Right lobe of liver (tissue), 6 donors: ENCODE data around the gene KCNT2. TPM values are rescaled to one million over a fixed set of nuclear protein-coding genes. Genes with fewer than 3 reads are reported as not detected.

ENCODE experiments used
- ATAC-seq, 4 donors: fragments of 200-7000 bp; cut with Tn5 transposase; one replicate each; pipeline ENCODE4 v1.9.1; 2020; ENCODE audit warnings: mild to moderate bottlenecking in 4 of 4, moderate library complexity in 4 of 4
- DNase-seq, 3 donors: peaks; one replicate each; pipeline ENCODE4 v3.0.0-alpha.2; 2020
- H3K27ac ChIP-seq, 3 donors: fragments of 200-600 bp; one replicate each; pipeline ENCODE4 v1.8.0; 2022
- H3K27me3 ChIP-seq, 2 donors: fragments of 200-600 bp; one replicate each; pipeline ENCODE4 v1.8.0; 2022
- H3K36me3 ChIP-seq, 4 donors: fragments of 200-600 bp; sonication (generic) in 1 of 4; one replicate each; pipeline versions ENCODE4 v1.5.1 to v1.8.0; 2017 to 2022; ENCODE audit warnings: control low read depth in 1 of 4
- H3K4me1 ChIP-seq, 4 donors: fragments of 200-600 bp; sonication (generic) in 1 of 4; one replicate each; pipeline versions ENCODE4 v1.5.1 to v1.8.0; 2017 to 2022; ENCODE audit warnings: control low read depth in 1 of 4
- H3K4me3 ChIP-seq, 3 donors: fragments of 200-600 bp; one replicate each; pipeline ENCODE4 v1.8.0; 2022
- H3K9me3 ChIP-seq, 4 donors: fragments of 200-600 bp; sonication (generic) in 1 of 4; one replicate each; pipeline versions ENCODE4 v1.5.1 to v1.8.0; 2017 to 2022; ENCODE audit warnings: control low read depth in 1 of 4
- CTCF ChIP-seq, 4 donors: fragments of 200-600 bp in 3 of 4; fragments of 450-650 bp in 1 of 4; IDR thresholded peaks; one replicate each; pipeline versions ENCODE4 v1.5.1 to v1.8.0; 2016 to 2022; ENCODE audit warnings: antibody characterized with exemption in 4 of 4, mild to moderate bottlenecking in 2 of 4
- POLR2A ChIP-seq: fragments of 450-650 bp; IDR thresholded peaks from one replicate; pipeline ENCODE4 v1.6.1; 2017; ENCODE audit warnings: antibody characterized with exemption, mild to moderate bottlenecking
- WGBS: methylation state at CpG from one replicate; pipeline ENCODE4 v1.1.6; 2018; ENCODE audit warnings: low coverage, low lambda C conversion rate; ENCODE audit not compliant: insufficient coverage; ENCODE audit errors: missing lambda C conversion rate; 5-methylcytosine and 5-hydroxymethylcytosine counted together
- intact Hi-C, 2 donors: fragments of 100-400 bp; cut with DNase I; formaldehyde crosslinking; loops; one replicate each; pipeline versions ENCODE4 v1.11.2 to v1.14.1; 2022
- total RNA-seq, 6 experiments: library from RNA; depleted of rRNA in 2 of 6; stranded (reverse); fragments of >200 nt in 2 of 6; fragmentation: NEBNext Ultra II Directional in 3 of 6; extraction: Animal tissue kit (Norgen Biotek cat#: 25700) in 3 of 6; gene quantifications; one replicate each; pipeline versions ENCODE4 v1.1.0 to v1.2.4, GENCODE V29; 2016 to 2023
- donor health status: DM: no; HTN: yes; CAD: no.
- donor health status: DM: no; HTN: no; CAD: no.
- donor health status: DM: no; HTN: no; CAD: no.
- donor health status: DM: no; HTN: yes; CAD: no.
- donor health status: DM: no; HTN: yes; CAD: no.

Gene KCNT2
- total RNA-seq, 6 experiments from 2014 or later = 5.3 to 8.4 (median 7.5) TPM

GRCh38 chr1:196418772-196419171 is 189.5 kb downstream of the KCNT2 start:
- Histone ChIP-seq H3K9me3 (no peaks in the 10 kb centered on the region), H3K36me3 (peaks cover 0 to 2% (median 0%) of the 10 kb centered on the region in 4 donors), H3K4me3 (no peak overlapping the region), H3K27me3 (no peaks in the 10 kb centered on the region), H3K27ac (no peak overlapping the region), H3K4me1 (no peaks in the 10 kb centered on the region)
- DNase-seq (no peak), ATAC-seq (no peak)
- WGBS = 67% methylated on average over 1 of the region's 1 CpG
- no peak for TF ChIP-seq POLR2A
- TF ChIP-seq CTCF (IDR thresholded peaks at IDR 0.05) = no peak
- intact Hi-C loops = no loop called here

GRCh38 chr1:196415978-196416377 is 192.3 kb downstream of the KCNT2 start:
- Histone ChIP-seq H3K4me3 (no peak overlapping the region), H3K36me3 (no peaks in the 10 kb centered on the region), H3K27me3 (no peaks in the 10 kb centered on the region), H3K4me1 (no peaks in the 10 kb centered on the region), H3K27ac (no peak overlapping the region), H3K9me3 (no peaks in the 10 kb centered on the region)
- no peak for DNase-seq
- intact Hi-C loops = no loop called here
- no peak for ATAC-seq
- no peak for TF ChIP-seq CTCF (IDR thresholded peaks at IDR 0.05)
- TF ChIP-seq POLR2A = no peak
- WGBS = 85% methylated on average over 1 of the region's 1 CpG

- H3K9me3 ChIP-seq = no peaks in the 10 kb centered on the region
- WGBS = 83% methylated on average over 2 of the region's 2 CpGs
- H3K27me3 ChIP-seq = no peaks in the 10 kb centered on the region
- no peaks in the 10 kb centered on the region for H3K36me3 ChIP-seq
- no peak overlapping the region for H3K27ac ChIP-seq
- DNase-seq = no peak
- ATAC-seq = no peak
- H3K4me1 ChIP-seq = no peaks in the 10 kb centered on the region
- intact Hi-C loops = no loop called here
- TF ChIP-seq POLR2A (no peak), CTCF (IDR thresholded peaks at IDR 0.05) (no peak)
- no peak overlapping the region for H3K4me3 ChIP-seq
Observed at GRCh38 chr1:196412326-196412725, 195.9 kb downstream of the KCNT2 start.

- H3K27me3 ChIP-seq = no peaks in the 10 kb centered on the region
- DNase-seq = no peak
- H3K9me3 ChIP-seq = no peaks in the 10 kb centered on the region
- H3K27ac ChIP-seq = no peak overlapping the region
- no peak overlapping the region for H3K4me3 ChIP-seq
- no peak for TF ChIP-seq CTCF (IDR thresholded peaks at IDR 0.05)
- TF ChIP-seq POLR2A = no peak
- intact Hi-C loops = no loop called here
- no peaks in the 10 kb centered on the region for H3K4me1 ChIP-seq
- no peaks in the 10 kb centered on the region for H3K36me3 ChIP-seq
- no peak for ATAC-seq
Observed at GRCh38 chr1:196410768-196411167, 197.5 kb downstream of the KCNT2 start.

GRCh38 chr1:196409586-196409985 is 198.7 kb downstream of the KCNT2 start:
- WGBS = 83% methylated on average over 2 of the region's 2 CpGs
- ATAC-seq (no peak), DNase-seq (no peak)
- H3K27me3 ChIP-seq = no peaks in the 10 kb centered on the region
- H3K9me3 ChIP-seq = no peaks in the 10 kb centered on the region
- intact Hi-C loops = no loop called here
- no peak for TF ChIP-seq CTCF (IDR thresholded peaks at IDR 0.05)
- TF ChIP-seq POLR2A = no peak
- H3K27ac ChIP-seq = no peak overlapping the region
- no peaks in the 10 kb centered on the region for H3K36me3 ChIP-seq
- H3K4me1 ChIP-seq = no peaks in the 10 kb centered on the region
- no peak overlapping the region for H3K4me3 ChIP-seq
